ENCODE results near the gene RHOT2.
A peak's percentile ranks its signal among the peaks of the same experiment; 100 is the strongest.

Gene RHOT2

DNA sequence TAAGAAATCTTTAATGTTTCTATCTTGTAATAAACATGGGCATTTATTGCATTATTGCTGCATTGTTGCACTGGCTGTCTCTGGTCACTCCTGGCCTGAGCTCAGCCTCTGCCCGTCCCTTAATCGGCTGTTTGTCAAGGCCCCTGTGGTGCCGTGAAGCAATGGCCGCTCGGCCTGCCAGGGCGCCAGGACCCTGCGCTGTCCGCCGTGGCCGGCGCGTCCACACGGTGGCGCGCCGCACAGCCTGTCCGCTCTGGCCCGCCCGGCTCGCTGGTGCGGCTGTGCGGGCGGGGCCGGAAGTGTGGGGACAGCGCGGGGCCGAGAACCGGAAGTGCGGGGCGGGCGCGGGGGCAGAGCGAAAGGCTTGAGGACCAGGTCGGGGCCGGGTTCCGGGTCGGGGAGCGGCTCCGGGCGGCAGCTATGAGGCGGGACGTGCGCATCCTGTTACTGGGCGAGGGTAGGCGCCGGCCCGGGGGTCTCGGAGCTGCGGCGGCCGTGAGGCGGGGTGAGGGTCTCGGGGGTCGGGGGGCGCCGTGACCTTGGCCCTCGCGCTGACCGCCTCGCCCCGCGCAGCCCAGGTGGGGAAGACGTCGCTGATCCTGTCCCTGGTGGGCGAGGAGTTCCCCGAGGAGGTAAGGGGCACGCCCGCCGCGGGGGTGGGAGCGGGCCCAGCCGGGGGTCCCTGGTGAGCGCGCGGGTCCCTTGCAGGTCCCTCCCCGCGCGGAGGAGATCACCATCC lies at the start of gene RHOT2:
TSS of gene RHOT2 (plus strand) at position 353 of the 739 bp plus-strand sequence. CDS start at position 421, 68 bp downstream.
- H3K4me3 ChIP-seq (ENCODE audit: low read depth, low read length) = peak within 1 kb of the TSS; percentile 85
- H3K27ac ChIP-seq = peak within 1 kb of the TSS; percentile 44
- in situ Hi-C loops (cut with HindIII; ENCODE audit: low pct_ligation_motif_present, low sequenced_read_pairs) = no loop called here
- no peaks in the 10 kb centered on the region for H3K27me3 ChIP-seq (replicated peaks)
- TF ChIP-seq, protein P1, sequence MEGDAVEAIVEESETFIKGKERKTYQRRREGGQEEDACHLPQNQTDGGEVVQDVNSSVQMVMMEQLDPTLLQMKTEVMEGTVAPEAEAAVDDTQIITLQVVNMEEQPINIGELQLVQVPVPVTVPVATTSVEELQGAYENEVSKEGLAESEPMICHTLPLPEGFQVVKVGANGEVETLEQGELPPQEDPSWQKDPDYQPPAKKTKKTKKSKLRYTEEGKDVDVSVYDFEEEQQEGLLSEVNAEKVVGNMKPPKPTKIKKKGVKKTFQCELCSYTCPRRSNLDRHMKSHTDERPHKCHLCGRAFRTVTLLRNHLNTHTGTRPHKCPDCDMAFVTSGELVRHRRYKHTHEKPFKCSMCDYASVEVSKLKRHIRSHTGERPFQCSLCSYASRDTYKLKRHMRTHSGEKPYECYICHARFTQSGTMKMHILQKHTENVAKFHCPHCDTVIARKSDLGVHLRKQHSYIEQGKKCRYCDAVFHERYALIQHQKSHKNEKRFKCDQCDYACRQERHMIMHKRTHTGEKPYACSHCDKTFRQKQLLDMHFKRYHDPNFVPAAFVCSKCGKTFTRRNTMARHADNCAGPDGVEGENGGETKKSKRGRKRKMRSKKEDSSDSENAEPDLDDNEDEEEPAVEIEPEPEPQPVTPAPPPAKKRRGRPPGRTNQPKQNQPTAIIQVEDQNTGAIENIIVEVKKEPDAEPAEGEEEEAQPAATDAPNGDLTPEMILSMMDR (IDR thresholded peaks at IDR 0.05; ENCODE audit: low read depth, low read length, missing control alignments) = peak; percentile 57
- peaks cover 36% of the 10 kb centered on the region for H3K36me3 ChIP-seq (replicated peaks)
- peak; percentile 80 for DNase-seq

DNA sequence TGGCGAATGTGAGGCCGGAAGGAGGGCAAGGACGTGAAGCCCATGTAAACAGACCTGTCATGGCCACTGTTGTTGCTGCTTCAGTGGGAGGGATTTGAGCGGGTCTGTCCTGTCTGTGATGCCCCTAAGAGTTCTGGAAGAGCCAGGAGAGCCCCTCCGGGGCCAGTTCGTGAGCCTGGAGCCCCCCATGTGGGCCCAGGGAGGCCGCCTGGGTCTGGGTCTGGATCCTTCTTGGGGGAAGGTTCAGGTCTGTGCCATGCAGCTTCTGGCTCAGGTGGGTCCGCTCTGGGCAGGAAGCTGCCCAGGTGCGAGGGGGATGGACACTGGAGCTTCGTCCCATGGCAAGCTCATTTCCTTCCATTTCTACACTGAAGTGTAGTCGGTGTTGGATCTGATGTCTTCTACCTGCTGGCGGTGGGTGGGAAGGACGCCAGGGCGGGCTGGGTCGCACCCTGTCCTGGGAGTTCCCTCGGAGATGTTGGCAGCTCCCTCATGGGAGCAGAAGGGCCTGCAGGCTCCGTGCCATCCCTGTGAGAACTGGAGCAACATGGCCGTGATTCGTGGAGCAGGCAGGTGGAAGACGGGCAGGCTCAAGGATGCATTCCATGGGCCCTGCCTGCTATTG lies 48.3 kb upstream of the RHOT2 start:
- Histone ChIP-seq H3K4me3 (ENCODE audit: low read depth, low read length) (no peak overlapping the region), H3K27ac (no peak overlapping the region), H3K27me3 (replicated peaks) (no peaks in the 10 kb centered on the region), H3K36me3 (replicated peaks) (no peaks in the 10 kb centered on the region)
- in situ Hi-C loops (cut with HindIII; ENCODE audit: low pct_ligation_motif_present, low sequenced_read_pairs) = no loop called here
- TF ChIP-seq, protein P1 (IDR thresholded peaks at IDR 0.05; ENCODE audit: low read depth, low read length, missing control alignments) = no peak
- no peak for DNase-seq

DNA sequence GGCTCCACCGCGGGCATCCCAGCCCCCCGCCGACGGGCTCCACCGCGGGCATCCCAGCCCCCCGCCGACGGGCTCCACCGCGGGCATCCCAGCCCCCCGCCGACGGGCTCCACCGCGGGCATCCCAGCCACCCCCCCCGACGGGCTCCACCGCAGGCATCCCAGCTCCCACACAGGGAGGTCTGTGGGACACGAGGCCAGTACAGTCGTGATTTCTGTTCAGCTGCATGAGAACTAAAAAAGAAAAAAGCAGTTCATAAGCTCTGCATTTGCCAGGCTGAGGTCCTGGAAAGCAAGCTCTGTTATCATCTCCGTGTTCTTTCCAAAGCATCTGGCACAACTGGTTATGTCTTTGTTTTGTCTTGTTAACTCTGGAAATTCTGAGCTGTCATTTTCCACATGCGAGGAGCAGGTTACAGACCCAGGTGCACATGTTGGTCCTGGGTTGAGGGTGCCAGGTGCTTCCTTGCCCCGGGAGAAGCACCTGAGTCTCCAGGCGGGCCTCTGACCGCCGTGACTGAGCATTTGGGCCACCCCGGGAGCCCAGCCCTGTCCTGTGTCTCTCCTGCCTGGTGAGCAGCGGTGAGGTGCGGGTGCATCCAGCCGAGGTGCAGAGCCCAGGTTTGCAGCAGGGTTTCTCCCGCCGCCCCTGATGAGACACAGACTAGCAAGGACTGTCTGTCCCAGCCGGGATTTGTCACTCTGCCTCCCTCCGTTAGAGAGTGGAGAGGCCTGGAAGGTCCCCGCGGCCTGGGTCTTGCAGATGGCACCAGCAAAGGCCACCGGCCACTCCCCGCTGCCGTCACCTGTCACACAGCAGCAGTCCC lies 47.0 kb upstream of the RHOT2 start:
- no peak overlapping the region for H3K4me3 ChIP-seq (ENCODE audit: low read depth, low read length)
- peaks cover 3% of the 10 kb centered on the region for H3K36me3 ChIP-seq (replicated peaks)

DNA sequence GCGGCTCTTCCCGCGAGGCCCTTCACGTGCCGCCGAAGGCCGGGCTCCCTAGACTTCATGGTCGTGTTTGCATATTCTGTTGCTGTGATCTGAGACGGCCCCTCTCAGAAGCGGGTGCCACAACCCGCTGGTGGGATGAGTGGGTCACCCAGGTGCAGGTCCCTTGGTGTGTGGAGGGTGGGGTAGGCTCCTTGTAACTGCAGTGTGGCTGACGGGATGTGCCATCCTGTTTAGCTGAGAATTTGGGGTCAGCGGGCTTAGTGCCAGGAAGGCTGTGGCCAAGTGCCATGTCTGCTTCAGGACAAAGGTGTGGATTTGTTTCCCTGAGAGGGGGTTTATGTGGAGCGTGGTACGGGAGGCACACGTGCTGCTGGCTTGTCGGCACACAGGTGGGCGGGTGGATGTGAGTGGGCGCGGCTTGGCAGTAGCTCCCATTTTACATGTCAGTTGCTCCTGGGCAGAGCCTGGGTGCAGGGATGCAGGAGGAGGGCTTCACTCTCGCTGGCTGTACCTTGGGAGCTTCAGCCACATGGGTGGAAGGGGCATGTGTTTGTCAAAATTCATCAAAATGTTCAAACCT lies 46.3 kb upstream of the RHOT2 start:
- DNase-seq = no peak
- Histone ChIP-seq H3K27me3 (replicated peaks) (no peaks in the 10 kb centered on the region), H3K4me3 (ENCODE audit: low read depth, low read length) (no peak overlapping the region), H3K36me3 (replicated peaks) (peaks cover 6% of the 10 kb centered on the region), H3K27ac (no peak overlapping the region)
- TF ChIP-seq, protein P1 (IDR thresholded peaks at IDR 0.05; ENCODE audit: low read depth, low read length, missing control alignments) = no peak
- in situ Hi-C loops (cut with HindIII; ENCODE audit: low pct_ligation_motif_present, low sequenced_read_pairs) = no loop called here

More for the DNA sequence above, 47.0 kb upstream of the RHOT2 start:
- Histone ChIP-seq H3K27me3 (replicated peaks) (no peaks in the 10 kb centered on the region), H3K27ac (no peak overlapping the region)
- DNase-seq = no peak
- TF ChIP-seq, protein P1 (IDR thresholded peaks at IDR 0.05; ENCODE audit: low read depth, low read length, missing control alignments) = no peak
- in situ Hi-C loops (cut with HindIII; ENCODE audit: low pct_ligation_motif_present, low sequenced_read_pairs) = no loop called here

- TF ChIP-seq, protein P1 (IDR thresholded peaks at IDR 0.05; ENCODE audit: low read depth, low read length, missing control alignments) = no peak
- in situ Hi-C loops (cut with HindIII; ENCODE audit: low pct_ligation_motif_present, low sequenced_read_pairs) = no loop called here
- no peak overlapping the region for H3K4me3 ChIP-seq (ENCODE audit: low read depth, low read length)
- peak overlapping the region; percentile 59 for H3K27ac ChIP-seq
- peaks cover 6% of the 10 kb centered on the region for H3K36me3 ChIP-seq (replicated peaks)
- H3K27me3 ChIP-seq (replicated peaks) = no peaks in the 10 kb centered on the region
- DNase-seq = no peak
These were observed 45.0 kb upstream of the RHOT2 start for GRCh38 chr16:622920-623280.

All from brain microvascular endothelial cell (primary cell).